Measurements from ENCODE around the gene C1QB. TPM values are rescaled to one million over a fixed set of nuclear protein-coding genes. Genes with fewer than 3 reads are reported as not detected.

C1QB gene
- total RNA-seq, 4 donors from 2014 or later = 14.5 to 71.5 (median 33.0) TPM

- Histone ChIP-seq H3K36me3 (no peaks in the 10 kb centered on the region), H3K27ac (peak within 1 kb of the TSS; percentile 39), H3K4me1 (peaks cover 5% of the 10 kb centered on the region), H3K27me3 (peaks cover 23% of the 10 kb centered on the region), H3K4me3 (peak within 1 kb of the TSS; percentile 34), H3K9me3 (no peaks in the 10 kb centered on the region)
- WGBS = 59% methylated on average over 5 of the region's 8 CpGs
- TF ChIP-seq POLR2AphosphoS5 (IDR thresholded peaks at IDR 0.05) (no peak), CTCF (IDR thresholded peaks at IDR 0.05) (no peak), POLR2A (IDR thresholded peaks at IDR 0.05) (no peak), EP300 (IDR thresholded peaks at IDR 0.05) (no peak)
- no peak for DNase-seq (ENCODE audit: low spot score in 2 of 2)
Observed at GRCh38 chr1:22643381-22643780, 9.7 kb upstream of the C1QB start, which contains the start of gene C1QC. C1QC (plus strand) TSS chr1:22643633; CDS start chr1:22644024, 391 bp downstream.

- no peaks in the 10 kb centered on the region for H3K36me3 ChIP-seq
- DNase-seq (ENCODE audit: low spot score in 2 of 2) = no peak
- peak overlapping the region; percentile 34 for H3K4me3 ChIP-seq
- H3K9me3 ChIP-seq = no peaks in the 10 kb centered on the region
- peak overlapping the region; percentile 39 for H3K27ac ChIP-seq
- WGBS = 93% methylated on average over 3 of the region's 12 CpGs
- no peak for TF ChIP-seq EP300 (IDR thresholded peaks at IDR 0.05)
- TF ChIP-seq POLR2AphosphoS5 (IDR thresholded peaks at IDR 0.05) = no peak
- no peak for TF ChIP-seq POLR2A (IDR thresholded peaks at IDR 0.05)
- TF ChIP-seq CTCF (IDR thresholded peaks at IDR 0.05) = no peak
- H3K27me3 ChIP-seq = peaks cover 23% of the 10 kb centered on the region
- peaks cover 5% of the 10 kb centered on the region for H3K4me1 ChIP-seq
Observed at GRCh38 chr1:22643928-22644327, 9.1 kb upstream of the C1QB start.

- WGBS = 66% methylated on average over 7 of the region's 7 CpGs
- Histone ChIP-seq H3K27me3 (peaks cover 20% of the 10 kb centered on the region), H3K9me3 (no peaks in the 10 kb centered on the region), H3K4me1 (peaks cover 5% of the 10 kb centered on the region), H3K4me3 (no peak overlapping the region), H3K36me3 (no peaks in the 10 kb centered on the region), H3K27ac (no peak overlapping the region)
- TF ChIP-seq EP300 (IDR thresholded peaks at IDR 0.05) = no peak
- no peak for TF ChIP-seq POLR2A (IDR thresholded peaks at IDR 0.05)
- TF ChIP-seq POLR2AphosphoS5 (IDR thresholded peaks at IDR 0.05) = no peak
- TF ChIP-seq CTCF (IDR thresholded peaks at IDR 0.05) = no peak
- DNase-seq (ENCODE audit: low spot score in 2 of 2) = no peak
Observed at GRCh38 chr1:22645931-22646330, 7.1 kb upstream of the C1QB start.

- H3K4me3 ChIP-seq = no peak overlapping the region
- no peak for DNase-seq (ENCODE audit: low spot score in 2 of 2)
- WGBS = 0% methylated on average over 1 of the region's 1 CpG
- peaks cover 17% of the 10 kb centered on the region for H3K27me3 ChIP-seq
- no peak for TF ChIP-seq POLR2A (IDR thresholded peaks at IDR 0.05)
- no peak for TF ChIP-seq EP300 (IDR thresholded peaks at IDR 0.05)
- no peak for TF ChIP-seq POLR2AphosphoS5 (IDR thresholded peaks at IDR 0.05)
- TF ChIP-seq CTCF (IDR thresholded peaks at IDR 0.05) = no peak
- peaks cover 5% of the 10 kb centered on the region for H3K4me1 ChIP-seq
- no peak overlapping the region for H3K27ac ChIP-seq
- no peaks in the 10 kb centered on the region for H3K36me3 ChIP-seq
- H3K9me3 ChIP-seq = no peaks in the 10 kb centered on the region
Observed at GRCh38 chr1:22646384-22646783, 6.7 kb upstream of the C1QB start.

GRCh38 chr1:22650089-22650693, 2.8 kb upstream of the C1QB start:
- Histone ChIP-seq H3K9me3 (no peaks in the 10 kb centered on the region), H3K27ac (no peak overlapping the region), H3K4me1 (no peaks in the 10 kb centered on the region), H3K36me3 (no peaks in the 10 kb centered on the region), H3K4me3 (no peak overlapping the region), H3K27me3 (peaks cover 20% of the 10 kb centered on the region)
- no peak for TF ChIP-seq EP300 (IDR thresholded peaks at IDR 0.05)
- TF ChIP-seq POLR2A (IDR thresholded peaks at IDR 0.05) = no peak
- no peak for TF ChIP-seq CTCF (IDR thresholded peaks at IDR 0.05)
- no peak for TF ChIP-seq POLR2AphosphoS5 (IDR thresholded peaks at IDR 0.05)
- WGBS = 91% methylated on average over 13 of the region's 13 CpGs
- no peak for DNase-seq (ENCODE audit: low spot score in 2 of 2)
